ENCODE measurements around the gene HIPK1.
"Not testable (repeated sequence)": the region's sequence is repeated elsewhere in the genome, so short reads cannot be mapped to it uniquely, and the experiment has no call there.

HIPK1 gene

GRCh38 chr1:113981962-113982931 lies 53.1 kb downstream of the HIPK1 start:
- no peak for DNase-seq (ENCODE audit: low read depth in 1 of 2, low spot score in 1 of 2)

- no peak for DNase-seq (ENCODE audit: low read depth in 1 of 2, low spot score in 1 of 2)
These were observed 53.8 kb downstream of the HIPK1 start for GRCh38 chr1:113982949-113983348.

- no peak for DNase-seq (ENCODE audit: low read depth in 1 of 2, low spot score in 1 of 2)
These were observed 54.3 kb downstream of the HIPK1 start for GRCh38 chr1:113983391-113983790.

- no peak for DNase-seq (ENCODE audit: low read depth in 1 of 2, low spot score in 1 of 2)
These were observed 54.7 kb downstream of the HIPK1 start for GRCh38 chr1:113983826-113984225.

- no peak for DNase-seq (ENCODE audit: low read depth in 1 of 2, low spot score in 1 of 2)
These were observed 55.6 kb downstream of the HIPK1 start for GRCh38 chr1:113984710-113985109.

GRCh38 chr1:113986802-113987201 lies 57.7 kb downstream of the HIPK1 start:
- DNase-seq (ENCODE audit: low read depth in 1 of 2, low spot score in 1 of 2): no peak

- no peak for DNase-seq (ENCODE audit: low read depth in 1 of 2, low spot score in 1 of 2)
These were observed 58.1 kb downstream of the HIPK1 start for GRCh38 chr1:113987259-113987658.

GRCh38 chr1:113990530-113990929 lies 61.4 kb downstream of the HIPK1 start:
- DNase-seq (ENCODE audit: low read depth in 1 of 2, low spot score in 1 of 2): no peak

- DNase-seq (ENCODE audit: low read depth in 1 of 2, low spot score in 1 of 2): no peak
These were observed 61.8 kb downstream of the HIPK1 start for GRCh38 chr1:113990961-113991360.

- DNase-seq (ENCODE audit: low read depth in 1 of 2, low spot score in 1 of 2): no peak
These were observed 62.4 kb downstream of the HIPK1 start for GRCh38 chr1:113991467-113991997.

GRCh38 chr1:113993072-113993471 lies 63.9 kb downstream of the HIPK1 start:
- no peak for DNase-seq (ENCODE audit: low read depth in 1 of 2, low spot score in 1 of 2)

- no peak for DNase-seq (ENCODE audit: low read depth in 1 of 2, low spot score in 1 of 2)
These were observed 64.6 kb downstream of the HIPK1 start for GRCh38 chr1:113993766-113994165.

GRCh38 chr1:113995382-113995781 lies 66.3 kb downstream of the HIPK1 start:
- DNase-seq (ENCODE audit: low read depth in 1 of 2, low spot score in 1 of 2): no peak

- DNase-seq (ENCODE audit: low read depth in 1 of 2, low spot score in 1 of 2): no peak
These were observed 69.2 kb downstream of the HIPK1 start for GRCh38 chr1:113998361-113998760.

GRCh38 chr1:113999233-113999632 lies 70.1 kb downstream of the HIPK1 start:
- no peak for DNase-seq (ENCODE audit: low read depth in 1 of 2, low spot score in 1 of 2)

- no peak for DNase-seq (ENCODE audit: low read depth in 1 of 2, low spot score in 1 of 2)
These were observed 70.7 kb downstream of the HIPK1 start for GRCh38 chr1:113999799-114000198.

GRCh38 chr1:114000406-114000805 lies 71.3 kb downstream of the HIPK1 start:
- no peak for DNase-seq (ENCODE audit: low read depth in 1 of 2, low spot score in 1 of 2)

- no peak for DNase-seq (ENCODE audit: low read depth in 1 of 2, low spot score in 1 of 2)
These were observed 73.5 kb downstream of the HIPK1 start for GRCh38 chr1:114002492-114003239.

- DNase-seq (ENCODE audit: low read depth in 1 of 2, low spot score in 1 of 2): no peak
These were observed 74.3 kb downstream of the HIPK1 start for GRCh38 chr1:114003431-114003830.

GRCh38 chr1:114006825-114007224 lies 77.7 kb downstream of the HIPK1 start:
- not testable (repeated sequence) for DNase-seq (ENCODE audit: low read depth in 1 of 2, low spot score in 1 of 2)

- no peak for DNase-seq (ENCODE audit: low read depth in 1 of 2, low spot score in 1 of 2)
These were observed 79.4 kb downstream of the HIPK1 start for GRCh38 chr1:114008480-114008941.

GRCh38 chr1:114008993-114009392 lies 79.9 kb downstream of the HIPK1 start:
- no peak for DNase-seq (ENCODE audit: low read depth in 1 of 2, low spot score in 1 of 2)
